Mesenteric fat pad (tissue), 1 donor: ENCODE data around the gene ASPHD2. TPM values are rescaled to one million over a fixed set of nuclear protein-coding genes. Genes with fewer than 3 reads are reported as not detected.

ENCODE experiments used
- DNase-seq: peaks from one replicate; pipeline ENCODE4 v3.0.0-alpha.2; 2020; ENCODE audit warnings: low spot score
- total RNA-seq: library from RNA; stranded (reverse); fragmentation: NEBNext Ultra II Directional; extraction: Animal tissue kit (Norgen Biotek cat#: 25700); gene quantifications from one replicate; pipeline ENCODE4 v1.2.1, GENCODE V29; 2021
- donor health status: DM: yes; HTN: yes; CAD: no.

Gene ASPHD2
- total RNA-seq, 1 donor from 2014 or later, result 0.71 TPM

DNA sequence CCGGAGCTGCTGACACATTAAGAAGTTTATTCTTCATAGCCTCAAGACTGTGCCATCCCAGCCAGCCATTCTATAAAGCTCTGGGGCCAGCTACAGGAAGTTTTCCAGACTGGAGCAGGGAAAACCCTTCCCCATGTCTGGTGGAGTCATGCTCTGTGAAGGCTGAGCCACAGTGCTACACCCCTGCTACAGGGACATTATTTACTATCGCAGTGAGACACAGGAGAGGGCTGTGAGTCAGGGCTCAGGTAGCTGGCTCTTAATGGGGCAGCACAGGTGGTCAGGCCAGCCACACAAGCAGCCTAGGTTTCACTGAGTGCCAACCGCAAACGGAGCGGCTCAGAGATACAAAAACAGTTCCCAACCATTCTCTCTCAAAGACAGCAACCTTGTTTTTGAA, 42.5 kb downstream of the ASPHD2 start:
- no peak for DNase-seq

DNA sequence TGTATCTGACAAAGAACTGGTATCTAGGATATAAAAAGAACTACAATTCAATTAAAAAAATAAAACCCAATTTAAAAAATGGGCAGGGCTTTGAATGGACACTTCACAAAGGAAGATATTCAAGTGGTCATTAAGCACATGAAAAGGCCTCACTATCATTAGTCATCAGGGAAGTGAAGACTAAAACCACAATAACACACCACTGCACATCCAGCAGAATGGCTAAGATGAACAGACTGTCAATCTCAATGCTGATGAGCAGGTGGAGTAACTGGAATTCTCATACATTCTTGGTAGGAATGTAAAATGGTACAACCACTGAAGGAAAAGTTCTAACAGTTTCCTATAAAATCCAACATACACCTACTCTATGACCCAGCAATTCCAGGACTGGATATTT, 45.6 kb downstream of the ASPHD2 start:
- DNase-seq, result no peak

DNA sequence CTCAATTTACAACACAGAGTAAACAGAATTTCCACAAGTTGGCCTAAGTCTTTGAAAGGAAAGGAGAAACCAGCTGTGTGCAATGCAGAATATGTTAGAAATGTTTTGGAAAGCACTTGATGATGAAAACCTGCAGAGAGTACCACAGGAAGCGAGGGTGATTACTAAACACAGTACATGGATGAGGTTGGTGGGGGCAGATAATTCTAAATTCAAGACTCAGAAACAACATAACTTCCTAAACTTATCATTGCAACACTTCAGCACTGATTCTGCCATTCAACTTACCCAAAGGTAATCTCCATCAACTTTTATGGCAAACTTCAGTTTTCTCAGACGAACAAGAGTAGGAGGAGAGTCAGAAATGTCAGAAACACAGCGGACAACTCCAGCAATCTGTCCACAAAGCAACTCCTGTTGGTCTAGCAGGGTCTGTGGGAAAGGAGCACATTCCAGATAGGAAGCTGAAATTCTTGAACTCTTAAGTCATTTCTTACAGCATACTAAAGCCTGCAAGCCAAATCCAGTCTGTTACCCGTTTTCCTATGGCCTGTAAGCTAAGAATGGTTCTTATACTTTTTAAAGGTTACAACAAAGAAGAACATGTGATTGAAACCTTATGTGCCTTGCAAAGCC, 47.8 kb downstream of the ASPHD2 start:
- no peak for DNase-seq

DNA sequence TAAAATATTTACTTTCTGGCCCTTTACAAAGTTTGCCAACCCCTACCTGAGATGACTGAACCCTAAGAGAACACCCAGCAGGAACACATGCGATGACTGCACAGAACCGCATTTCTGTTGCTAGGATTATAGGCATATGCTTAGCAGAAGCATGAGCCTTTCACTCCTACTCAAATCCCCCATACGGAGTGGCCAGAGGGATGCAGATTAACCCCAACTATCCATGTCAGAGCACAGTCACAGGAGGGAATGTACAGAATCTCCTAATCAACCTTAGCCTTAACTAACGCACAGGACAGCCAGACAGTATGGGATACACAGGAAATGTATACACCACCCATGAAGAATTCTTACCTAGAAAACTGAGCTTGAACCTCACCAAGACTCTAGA, 48.3 kb downstream of the ASPHD2 start:
- DNase-seq, result no peak

DNA sequence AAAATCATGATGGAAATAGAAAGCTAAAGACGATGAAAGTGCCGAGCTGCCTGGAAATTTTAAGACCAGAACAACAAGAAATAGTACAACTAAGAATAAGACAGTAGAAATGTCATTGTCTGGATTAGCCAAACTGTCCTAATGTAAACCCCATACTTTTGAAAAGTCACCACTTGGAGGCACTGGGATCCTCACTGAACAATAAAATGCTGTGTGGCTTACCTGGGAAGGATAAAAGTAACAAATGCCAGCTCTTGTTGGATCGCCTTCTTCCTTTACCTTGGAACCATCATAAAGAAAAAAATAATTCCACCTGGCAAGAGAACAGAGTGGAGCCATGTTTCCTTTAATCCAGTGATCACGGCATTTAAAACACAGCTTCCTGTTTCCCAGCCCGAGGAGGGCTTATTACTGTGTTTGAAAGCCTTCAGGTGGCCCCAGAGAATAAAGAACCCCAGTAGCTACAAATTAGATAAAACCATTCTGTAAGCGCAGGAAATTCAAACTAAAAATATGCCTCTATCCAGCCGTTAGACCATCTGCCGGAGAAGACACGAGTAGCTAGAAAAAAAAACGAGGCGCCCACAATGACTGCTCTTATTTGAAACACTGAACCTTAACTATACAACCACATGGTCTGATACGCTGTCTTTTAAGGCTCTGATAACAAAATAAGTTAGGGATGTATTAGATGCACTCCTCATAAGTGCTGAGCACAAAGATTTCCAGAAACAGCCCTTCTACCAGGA, 50.2 kb downstream of the ASPHD2 start:
- no peak for DNase-seq

DNA sequence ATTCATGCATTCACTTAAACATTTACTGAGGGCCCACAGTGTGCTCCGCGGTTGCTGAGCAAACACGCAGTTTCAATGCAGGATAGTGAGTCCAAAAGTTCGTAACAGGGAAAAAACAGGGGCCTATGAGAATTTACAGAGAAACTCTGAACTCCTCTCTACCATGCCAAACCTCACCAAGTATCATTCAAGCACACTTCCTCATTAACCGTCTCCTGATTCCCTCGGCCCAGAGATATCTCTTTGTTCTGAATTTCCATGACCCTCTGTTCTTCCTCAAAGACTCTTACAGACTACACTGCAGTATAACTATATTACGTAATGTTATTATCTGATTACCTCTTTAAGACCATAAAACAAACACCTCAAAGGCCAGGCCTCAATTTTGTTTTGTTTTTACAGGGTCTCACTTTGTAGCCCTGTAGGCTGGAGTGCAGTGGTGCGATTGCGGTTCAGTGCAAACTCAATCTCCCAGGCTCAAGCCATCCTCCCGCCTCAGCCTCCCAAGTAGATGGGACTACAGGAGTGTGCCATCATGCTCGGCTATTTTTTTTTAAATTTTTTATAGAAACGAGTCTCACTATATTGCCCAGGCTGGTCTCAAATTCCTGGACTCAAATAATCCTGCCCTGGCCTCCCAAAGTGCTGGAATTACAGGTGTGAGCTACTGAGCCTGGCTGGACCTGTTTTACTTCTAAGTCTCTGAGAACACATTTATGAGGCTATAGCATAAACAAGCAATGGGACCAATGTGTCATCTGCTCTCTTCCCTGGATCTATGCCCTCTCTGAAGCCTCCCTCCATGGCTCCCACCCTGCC, 50.9 kb downstream of the ASPHD2 start:
- no peak for DNase-seq

DNA sequence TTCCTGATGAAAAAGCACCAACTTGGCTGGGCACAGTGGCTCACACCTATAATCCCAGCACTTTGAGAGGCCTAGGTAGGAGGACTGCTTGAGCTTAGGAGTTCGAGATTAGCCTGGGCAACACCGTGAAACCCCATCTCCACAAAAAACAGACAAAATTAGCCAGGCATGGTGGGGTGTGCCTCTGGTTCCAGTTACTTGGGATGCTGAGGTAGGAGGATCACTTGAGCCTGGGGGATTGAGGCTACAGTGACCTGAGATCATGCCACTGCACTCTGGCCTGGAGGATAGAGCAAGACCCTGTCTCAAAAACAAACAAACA, 51.5 kb downstream of the ASPHD2 start:
- DNase-seq, result no peak

DNA sequence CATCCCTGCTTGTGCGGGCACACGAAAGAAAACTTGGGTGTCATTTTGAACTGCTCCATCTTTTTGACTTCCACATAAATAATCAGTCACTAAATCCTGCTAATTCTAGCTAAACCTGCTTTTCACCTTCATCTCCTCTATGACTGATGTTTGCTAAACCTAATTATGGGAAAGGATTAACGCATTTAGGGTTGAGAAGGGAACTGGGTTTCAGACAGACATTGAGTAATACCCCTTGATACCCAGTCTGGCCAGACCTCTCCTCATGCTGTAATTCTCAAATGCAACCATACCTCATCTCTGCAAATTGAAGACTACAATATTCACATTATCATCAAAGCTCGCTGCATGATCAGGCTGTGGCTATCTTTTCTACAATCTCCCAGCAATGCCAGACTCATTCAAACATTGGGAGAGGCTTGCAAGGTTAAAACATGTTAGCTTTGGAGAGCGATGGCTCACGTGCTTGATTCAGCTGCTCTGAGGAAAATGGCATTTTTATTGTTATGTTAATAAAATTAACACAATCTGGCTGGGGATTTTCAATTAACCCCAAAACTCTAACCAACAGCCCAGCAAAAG, 52.1 kb downstream of the ASPHD2 start:
- no peak for DNase-seq

DNA sequence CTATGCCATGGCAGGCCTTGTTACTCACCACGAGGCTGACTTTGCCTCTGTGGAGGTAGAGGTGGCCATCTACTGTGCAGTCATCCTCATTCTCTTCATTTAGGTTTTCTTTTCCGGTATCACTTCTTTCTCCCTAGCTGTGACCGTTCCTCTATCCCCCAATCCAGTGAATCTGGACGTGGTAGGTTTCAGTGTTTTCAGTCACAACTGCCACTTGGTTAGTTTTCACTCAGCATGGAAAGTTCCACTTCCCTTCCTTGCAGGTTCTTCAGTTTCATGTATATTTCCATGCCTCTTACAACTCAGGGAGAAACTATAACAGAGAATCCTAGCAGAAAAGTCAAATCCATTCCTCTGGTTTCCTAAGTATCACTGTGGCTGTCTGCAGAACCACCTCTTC, 52.6 kb downstream of the ASPHD2 start:
- no peak for DNase-seq

DNA sequence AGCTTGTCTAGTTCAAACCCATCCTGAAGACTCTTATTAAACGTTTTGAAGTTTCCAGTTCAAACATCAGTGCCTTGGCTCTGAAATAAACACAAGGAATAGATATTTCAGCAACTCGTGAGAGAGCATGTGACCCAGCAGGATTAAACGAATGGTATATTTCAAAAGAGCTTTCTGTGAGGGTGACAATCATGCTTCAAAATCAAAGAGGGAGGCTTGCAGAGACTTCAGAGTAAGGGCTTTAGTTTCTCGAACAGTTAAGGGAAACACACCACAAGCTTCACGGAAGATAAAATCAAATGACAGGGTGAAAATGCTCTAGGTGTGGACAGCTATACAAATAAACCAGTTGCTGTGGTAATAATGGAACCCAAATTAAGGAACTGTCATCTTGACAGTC, 53.1 kb downstream of the ASPHD2 start:
- DNase-seq, result no peak

DNA sequence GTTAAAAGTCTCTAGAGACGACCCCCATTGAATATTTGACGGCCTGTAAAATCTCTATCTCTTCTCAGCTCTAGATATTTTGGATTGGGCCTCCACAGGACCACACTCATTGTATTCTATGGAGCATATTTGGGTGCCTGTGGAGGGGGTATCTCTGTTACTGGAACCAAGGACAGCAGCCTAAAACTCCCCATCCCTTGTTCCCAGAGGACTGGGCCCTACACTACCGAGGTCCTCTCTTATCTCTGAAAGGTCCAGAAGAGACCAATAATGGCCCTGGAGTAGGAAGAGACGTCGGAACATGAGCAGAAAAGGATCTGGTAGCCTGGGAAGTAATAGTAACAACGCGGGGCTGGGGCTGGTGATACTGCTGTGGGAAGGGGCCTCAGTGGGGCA, 54.0 kb downstream of the ASPHD2 start:
- DNase-seq, result no peak

DNA sequence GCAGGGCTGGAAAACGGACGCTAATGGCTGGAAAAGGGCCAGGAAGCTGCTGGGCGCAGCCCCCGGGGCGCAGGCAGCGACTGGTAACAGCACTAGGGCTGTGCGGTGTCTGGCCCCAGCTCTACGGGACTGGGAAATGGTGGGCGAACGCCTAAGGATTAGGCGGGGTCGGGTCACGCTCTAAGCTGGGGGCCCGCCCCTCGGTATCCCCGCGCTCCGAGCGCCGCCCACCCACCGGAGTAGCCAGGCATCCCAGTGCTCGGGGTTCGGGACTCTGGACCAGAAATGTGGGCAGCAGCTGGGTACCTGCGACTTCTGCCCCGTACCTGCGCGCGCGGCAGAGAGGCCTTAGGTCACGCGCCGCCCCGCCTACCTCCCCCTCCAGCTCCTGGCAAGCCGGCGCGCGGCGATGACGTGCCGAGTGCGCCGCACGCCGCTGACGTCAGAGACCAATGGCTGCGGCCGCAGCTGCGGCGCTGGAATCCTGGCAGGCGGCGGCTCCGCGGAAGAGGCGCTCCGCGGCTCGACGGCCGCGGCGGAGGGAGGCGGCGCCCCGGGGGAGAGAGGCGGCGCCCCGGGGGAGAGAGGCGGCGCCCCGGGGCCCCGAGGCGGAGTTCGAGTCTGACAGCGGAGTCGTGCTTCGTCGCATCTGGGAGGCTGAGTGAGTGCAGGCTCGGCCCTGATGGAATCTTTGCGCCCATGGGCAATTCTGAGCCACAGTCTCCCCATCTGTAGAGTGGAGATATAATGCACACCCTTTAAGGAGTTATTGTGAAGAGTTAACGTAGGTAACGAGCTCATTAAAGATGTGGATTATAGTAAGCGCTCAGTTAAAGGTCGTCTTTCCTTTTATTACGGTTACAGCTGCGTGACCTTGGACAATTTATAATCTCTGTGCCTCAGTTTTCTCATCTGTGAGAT, 54.6 kb downstream of the ASPHD2 start, which contains the start of the genes HPS4 and SRRD:
Gene HPS4, minus strand, starts transcription at position 345 of the 921 bp plus-strand sequence. CDS start 2,021 bp downstream, outside the sequence.
Gene SRRD, plus strand, starts transcription at position 439 of the 921 bp plus-strand sequence. Its CDS starts 14 bp downstream, at position 453.
- DNase-seq, result peak; percentile 97

DNA sequence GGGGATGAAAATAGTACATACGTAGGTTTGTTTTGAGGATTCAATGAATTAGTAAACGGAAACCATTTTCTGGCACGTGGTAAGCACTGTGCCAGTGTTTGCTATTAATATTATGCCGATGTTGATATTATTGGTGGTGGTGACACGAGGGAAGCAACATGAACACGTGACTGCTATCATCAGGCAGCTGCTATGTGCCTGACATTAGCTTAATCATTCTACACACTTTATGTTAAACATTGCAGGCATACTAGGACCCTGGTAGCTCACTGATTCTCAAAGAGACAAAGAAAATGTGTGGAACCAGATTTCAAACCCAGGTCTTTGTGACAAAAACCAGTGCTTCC, 55.3 kb downstream of the ASPHD2 start:
- no peak for DNase-seq

DNA sequence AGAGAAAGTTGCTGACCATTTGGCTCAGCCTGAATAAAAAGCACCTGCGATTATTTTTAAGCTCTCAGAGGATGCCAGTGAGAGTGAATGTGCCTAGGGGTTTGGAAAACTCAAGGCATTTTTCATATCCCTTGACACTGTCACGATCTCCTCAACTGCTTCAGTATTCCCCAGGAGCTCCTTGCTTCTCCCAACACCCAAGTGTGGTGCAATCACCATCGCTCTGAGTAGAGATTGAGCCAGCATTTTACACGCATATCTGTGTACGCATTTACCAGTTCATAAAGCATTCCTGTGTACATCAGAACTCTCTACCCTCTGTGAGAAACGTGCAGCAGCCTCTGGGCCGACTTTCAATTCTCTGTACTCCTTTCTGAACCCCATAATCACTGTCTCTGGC, 56.0 kb downstream of the ASPHD2 start:
- DNase-seq, result no peak

DNA sequence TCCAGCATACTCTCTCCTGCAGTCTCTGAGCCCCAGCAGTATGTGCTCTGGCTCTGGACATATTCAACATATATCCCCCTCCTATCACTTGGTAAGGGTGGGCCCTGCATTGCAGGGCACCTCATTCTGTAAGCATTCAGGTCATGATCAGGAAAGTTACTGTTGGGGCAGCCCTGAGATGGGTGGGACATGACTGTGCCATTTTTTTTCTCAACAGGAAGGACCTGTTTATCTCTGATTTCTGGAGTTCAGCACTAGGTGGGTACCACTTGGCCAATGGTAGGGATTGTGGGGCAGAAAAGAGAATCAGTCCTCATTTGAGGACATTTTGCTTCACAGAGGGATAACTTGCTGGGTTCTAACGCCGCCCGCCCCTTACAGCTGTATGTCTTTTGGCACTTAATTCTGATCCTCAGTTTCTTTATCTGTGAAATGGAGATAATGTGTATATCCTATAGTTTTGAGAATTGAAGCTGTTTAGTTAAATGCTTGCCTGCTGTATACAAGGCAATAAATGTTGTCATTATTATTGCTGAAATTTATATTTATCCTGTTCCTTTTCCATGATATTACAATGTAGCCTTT, 56.8 kb downstream of the ASPHD2 start:
- no peak for DNase-seq

DNA sequence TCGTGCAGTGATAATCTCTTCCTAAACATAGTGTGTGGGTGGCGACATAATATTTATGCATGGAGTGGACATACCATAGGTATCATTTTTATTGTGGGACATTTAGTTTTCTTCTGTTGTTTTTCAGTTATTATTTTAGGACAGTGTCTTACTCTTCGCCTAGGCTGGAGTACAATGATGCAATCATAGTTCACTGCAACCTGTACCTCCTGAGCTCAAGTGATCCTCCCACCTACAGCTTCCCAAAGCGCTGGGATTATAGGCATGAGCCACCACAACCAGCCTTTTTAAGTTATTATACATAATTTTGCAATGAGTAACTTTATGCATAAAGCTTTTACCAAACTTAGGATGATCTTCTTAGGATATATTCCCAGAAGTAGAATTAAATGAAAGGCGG, 57.3 kb downstream of the ASPHD2 start:
- DNase-seq, result no peak

DNA sequence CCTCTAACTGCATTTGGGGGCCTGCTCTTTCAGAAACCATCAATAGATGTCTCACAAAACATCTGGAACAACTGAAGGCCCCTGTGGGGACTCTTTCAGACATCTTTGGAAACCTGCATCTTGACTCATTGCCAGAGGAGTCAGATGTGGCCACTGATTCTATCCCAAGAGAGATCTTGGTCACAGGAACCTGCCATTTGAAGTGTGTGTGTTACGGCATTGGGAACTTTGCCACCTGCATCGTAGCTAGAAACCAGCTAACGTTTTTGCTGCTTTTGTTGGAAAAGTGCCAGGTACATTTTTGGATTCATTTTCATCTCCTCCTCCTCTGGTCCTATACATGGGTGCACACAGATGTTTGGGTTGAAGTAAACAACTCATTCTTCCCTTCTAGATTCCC, 58.9 kb downstream of the ASPHD2 start:
- no peak for DNase-seq

DNA sequence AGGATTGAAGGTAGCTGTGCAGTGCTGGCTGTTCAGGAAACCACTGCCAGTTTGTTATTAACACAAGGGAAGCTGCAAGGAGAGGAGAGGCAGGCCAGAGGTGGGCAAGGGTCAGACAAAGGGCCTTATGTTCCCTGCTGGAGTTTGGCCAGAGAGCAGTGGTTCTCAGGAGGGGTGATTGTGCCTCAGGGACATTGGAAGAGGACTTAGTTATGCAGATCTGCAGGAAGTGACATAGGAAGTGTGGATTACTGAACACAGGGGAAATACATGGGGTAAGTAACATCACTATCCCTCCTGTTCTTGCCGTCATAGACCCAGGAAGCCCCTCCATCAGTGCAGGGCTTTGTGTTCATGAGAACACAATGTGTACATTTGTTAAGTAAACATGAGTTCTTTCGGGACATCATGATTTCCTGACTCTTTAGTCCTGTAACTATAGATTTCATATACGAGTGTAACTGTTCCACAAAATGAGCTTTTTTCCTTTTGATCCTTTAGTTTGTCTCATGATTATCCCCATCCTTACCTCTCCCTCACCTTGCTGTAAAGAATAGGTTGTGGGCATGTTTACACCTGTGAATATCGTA, 60.5 kb downstream of the ASPHD2 start:
- no peak for DNase-seq

DNA sequence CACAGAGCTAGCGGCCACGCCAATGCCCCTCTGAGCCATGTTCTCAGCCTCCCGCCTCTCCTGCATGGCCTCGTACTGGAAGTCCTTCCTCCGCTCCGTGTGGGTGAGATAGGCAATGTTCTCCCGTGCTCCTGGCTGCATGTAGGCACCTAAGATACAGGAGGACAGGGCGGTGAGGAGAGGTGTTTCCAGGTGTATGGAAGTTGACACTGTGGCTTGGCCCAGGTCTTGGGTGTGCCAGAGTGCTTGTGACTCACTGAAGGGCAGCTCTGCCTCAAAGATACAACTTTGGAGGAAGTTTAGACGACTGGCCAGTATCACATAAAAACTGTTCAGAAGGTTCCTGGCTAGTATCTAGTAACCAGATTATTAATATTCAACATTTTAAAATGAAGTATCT, 63.2 kb downstream of the ASPHD2 start:
- no peak for DNase-seq

DNA sequence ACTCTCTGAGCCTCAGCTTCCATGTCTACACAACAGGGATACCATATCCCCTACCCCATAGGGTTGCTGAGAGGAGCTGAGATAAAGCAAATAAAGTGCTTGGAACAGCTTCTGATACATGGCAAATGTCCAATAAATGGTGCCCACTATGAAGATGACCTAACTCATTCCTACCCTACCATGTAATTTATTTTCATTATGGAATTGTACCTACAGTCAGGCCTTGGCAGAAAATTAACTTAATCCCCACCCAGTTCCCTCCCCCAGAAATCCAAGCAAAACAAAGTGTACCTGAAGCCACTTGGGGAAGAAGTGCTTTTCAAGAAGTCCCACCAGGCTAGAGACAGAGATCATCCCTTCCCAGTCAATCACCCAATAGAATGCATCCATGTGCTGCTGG, 65.4 kb downstream of the ASPHD2 start:
- no peak for DNase-seq
